HG03025 (cell line): ENCODE results near the gene TMPRSS6.
A peak's percentile ranks its signal among the peaks of the same experiment; 100 is the strongest.

Experiments
- ATAC-seq: cut with Tn5 transposase; IDR thresholded peaks from one replicate; pipeline ENCODE4 v1.9.1; 2021; ENCODE audit warnings: mild to moderate bottlenecking, moderate library complexity; ENCODE audit not compliant: unreplicated experiment, low FRiP score

TMPRSS6 gene

DNA sequence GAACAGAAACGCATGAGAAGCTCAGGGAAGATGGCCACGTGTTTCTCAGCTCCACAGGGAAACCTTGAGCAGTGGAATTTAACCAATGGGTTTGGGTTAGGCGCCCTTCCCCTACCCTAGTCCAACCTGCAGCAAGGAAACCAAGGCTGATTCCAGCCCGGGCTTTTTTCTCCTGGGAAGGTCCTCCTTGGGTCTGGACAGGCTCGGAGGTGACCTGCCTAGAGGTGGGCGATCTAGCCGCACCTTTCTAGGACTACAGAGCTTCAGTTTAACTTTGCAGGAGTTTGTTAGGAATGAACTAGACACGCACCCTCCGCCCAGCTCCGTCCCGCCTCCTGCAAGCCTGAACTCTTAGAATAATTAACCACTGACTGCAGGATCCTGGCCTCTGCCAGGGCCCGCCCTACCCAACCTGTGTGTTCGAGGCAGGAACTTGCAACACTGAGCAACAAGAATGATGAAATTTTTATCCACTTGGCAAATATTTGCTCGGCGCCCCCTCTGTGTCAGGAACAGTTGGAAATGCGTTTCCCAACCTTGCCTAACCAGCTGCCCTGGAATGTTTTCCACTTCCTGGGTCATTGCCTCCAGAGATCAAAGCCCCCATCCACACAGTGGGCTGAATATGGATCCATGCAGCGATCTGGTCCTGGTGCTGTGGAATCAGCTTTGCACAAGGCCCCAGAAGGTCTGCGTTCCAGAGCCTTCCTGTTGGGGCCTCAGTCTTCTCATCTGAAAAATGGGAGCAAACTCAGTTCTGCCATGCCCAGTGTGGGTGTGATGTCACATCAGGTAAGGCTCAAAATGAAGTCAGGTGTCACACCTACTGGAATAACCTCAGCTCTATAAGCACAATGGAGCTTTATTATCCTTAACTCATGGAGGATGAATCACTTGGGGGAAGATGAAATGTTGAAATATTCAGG is 76.7 kb downstream of the TMPRSS6 start:
- ATAC-seq = no peak

DNA sequence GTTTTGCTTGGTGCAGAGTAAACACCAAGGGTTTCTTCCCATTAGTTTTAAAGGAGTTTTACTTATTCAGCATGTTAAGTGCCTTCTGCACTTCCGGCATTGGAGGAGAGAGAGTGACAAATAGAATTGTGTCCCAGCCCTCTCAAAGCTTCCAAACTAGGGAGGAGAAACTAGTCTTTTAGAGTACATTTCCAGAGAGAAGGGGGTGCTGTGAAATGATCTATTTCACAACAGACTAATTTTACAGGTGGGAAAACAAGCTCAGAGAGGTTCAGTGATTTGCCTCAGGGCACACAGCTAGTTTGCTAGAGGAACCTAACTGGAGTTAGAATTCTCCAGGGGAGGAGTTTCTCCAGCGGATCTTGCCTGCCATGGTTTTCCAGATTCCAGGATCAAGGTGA is 77.4 kb downstream of the TMPRSS6 start:
- no peak for ATAC-seq

DNA sequence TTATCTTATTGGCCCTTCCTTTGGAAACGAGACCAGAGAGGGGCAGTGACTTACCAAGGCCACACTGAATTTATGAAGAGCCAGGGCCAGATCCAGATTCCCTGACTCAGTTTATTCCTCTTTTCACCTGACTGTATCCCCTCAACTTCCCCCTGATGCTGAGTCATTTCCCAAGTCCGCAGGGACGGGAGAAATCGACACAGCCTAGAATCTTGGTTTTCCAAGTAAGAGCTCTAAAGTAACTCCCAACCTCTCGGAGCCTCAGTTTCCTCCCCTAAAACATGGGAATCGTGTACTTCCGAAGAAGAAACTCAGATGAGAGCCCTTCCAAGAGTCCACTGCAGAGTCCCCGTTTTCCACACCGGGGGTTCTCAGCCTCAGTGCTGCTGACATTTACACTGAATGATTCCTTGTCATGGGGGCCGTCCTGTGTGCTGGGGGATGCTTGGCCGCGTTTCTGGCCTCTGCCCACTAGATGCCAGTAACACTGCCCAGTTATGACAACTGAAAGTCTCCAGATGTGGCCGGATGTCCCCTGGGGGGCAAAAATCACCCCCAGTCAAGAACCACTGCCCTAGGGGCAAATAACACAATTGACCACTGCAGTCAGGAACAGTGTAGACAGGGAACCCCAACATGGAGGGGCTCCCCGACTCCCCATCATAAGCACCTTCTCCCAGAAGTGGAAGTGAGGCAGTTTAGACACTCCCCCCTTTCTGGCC is 78.8 kb downstream of the TMPRSS6 start:
- ATAC-seq = no peak

DNA sequence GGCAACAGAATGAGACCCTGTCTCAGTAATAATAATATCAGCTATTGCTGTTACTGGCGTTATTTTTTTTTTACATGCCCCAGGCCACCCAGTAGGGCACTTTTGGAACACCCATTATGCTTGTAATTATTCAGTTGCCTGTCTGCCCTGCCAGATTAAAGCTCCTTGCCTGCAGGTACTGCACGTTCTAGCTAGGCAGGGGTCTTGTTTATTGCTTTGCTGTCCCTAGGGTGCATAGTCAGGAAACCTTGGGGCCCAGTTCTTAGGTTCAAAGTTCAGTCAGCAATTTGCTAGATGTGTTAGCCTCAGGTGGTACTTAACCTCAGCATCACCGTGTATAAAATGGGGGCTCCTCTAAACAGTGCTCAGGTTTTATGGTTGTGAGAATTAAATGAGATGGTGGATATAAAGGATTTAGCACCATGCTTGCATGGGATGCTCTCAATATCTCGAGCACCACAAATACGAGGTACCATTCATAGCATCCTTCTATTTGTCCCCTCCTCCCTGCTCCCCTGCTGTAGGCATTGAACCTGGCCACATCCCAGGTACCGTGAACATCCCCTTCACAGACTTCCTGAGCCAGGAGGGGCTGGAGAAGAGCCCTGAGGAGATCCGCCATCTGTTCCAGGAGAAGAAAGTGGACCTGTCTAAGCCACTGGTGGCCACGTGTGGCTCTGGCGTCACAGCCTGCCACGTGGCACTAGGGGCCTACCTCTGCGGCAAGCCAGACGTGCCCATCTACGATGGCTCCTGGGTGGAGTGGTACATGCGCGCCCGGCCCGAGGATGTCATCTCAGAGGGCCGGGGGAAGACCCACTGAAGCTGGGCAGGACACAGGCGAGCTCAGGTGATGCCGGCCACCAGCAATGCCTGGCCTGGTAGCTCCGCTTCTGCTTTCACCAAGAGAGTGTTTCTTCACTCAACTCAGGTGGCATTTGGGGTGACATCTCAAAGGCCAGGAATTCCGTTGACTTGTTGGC is 80.5 kb downstream of the TMPRSS6 start:
- no peak for ATAC-seq

DNA sequence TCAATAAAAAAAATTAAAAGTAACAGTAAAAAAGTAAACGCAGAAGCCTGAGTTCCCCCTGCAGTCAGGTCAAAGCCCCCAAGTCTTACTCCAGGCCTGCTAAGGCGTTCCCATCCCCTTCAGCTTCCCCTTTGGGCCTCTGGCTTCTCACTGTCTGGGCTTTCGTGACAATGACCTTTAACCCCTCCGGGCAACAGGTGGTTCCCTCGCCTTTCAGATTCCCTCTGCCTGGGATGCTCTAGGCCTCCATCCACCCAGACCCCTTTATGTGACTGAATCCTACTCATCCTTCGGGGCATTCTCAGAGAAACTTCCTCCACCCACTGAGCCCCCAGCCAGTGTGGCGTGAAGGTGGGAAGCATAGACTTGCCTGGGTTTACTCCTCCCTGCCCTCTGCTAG is 82.0 kb downstream of the TMPRSS6 start:
- no peak for ATAC-seq

DNA sequence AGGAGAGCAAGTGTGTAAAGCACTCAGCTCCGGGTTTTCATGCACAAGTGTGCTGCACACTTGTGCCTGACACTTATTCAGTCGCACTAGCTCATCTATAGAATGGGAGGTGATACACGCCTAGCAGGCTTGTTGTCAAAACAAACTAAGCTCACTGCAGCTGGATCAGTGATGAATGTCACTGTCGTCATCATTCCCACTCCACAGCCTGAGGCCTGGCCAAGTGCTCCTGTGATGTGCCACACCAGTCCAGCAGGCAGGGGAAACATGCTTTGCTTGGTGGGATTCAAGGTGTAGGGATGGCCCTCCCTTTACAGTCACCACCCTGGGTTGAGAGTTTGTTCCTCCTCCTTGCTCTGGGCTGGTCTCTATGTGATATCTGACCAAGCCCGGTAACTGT is 83.2 kb downstream of the TMPRSS6 start:
- ATAC-seq = no peak

DNA sequence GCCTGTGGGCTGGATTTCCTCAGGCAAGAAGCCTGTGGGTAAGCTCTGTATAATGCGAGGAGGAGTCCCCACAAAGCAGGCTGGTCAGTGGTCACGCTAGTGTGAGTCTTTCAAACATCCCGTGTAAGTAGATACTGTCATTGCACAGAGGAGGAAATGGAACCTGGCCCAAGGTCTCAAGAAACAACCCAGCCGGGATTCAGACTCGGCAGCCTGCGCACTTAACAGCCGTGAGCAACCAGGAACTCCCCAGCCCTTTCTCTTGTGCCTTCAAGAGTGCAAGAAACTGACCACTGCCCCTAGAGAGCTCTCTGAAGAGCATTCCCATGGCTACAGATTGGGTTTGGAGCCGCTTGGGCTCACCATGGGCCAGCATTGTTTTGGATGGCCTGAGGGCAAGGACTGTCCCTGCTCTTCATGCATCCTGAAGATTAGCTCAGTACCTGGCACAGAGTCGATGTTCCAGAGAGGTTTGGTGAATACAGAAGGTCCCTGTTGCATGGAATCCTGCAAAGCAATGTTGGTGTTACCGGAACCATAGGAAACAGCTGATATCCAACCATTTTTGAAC is 83.9 kb downstream of the TMPRSS6 start:
- ATAC-seq = no peak

DNA sequence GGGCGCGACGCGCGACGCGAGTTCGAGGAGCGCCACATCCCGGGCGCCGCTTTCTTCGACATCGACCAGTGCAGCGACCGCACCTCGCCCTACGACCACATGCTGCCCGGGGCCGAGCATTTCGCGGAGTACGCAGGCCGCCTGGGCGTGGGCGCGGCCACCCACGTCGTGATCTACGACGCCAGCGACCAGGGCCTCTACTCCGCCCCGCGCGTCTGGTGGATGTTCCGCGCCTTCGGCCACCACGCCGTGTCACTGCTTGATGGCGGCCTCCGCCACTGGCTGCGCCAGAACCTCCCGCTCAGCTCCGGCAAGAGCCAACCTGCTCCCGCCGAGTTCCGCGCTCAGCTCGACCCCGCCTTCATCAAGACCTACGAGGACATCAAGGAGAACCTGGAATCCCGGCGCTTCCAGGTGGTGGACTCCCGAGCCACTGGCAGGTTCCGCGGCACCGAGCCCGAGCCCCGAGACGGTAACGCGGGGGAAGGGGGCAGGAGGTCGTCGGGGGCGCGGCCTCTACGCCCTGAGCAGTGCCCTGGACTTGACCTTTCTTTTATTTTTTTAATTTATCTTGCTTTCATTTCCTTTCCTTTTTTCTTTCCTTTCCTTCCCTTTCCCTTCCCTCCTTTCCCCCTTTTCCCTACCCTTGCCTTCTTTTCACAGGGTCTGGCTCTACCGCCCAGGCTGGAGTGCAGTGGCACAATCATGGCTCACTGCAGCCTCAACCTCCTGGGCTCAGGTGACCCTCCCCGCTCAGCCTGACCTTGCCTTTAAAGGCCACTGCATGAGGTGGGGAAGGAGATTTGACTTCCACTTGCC is 85.0 kb downstream of the TMPRSS6 start:
- ATAC-seq = no peak

DNA sequence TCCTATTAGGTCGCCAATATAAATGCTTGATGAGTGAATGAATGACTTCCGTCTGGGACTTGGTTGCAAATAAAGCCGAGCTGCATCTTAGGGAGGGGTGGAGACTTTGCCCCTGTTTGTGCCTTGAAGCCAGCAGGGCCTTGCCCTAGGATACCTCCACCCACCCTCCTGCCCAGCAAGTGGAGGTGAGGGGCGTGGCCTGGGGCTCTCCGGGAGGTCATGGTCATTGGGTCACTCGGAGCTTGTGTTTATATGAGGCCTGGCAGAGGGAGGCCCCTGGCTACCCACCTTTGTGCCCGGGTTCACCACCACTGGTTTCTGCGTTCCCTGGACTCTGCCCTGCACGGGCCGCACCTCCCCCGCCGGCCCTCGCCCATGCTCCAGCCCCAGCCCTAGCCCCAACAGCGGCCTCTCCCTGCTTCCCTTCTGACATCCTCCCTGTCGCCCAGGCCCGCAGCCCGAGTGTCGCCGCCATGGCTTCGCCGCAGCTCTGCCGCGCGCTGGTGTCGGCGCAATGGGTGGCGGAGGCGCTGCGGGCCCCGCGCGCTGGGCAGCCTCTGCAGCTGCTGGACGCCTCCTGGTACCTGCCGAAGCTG is 85.7 kb downstream of the TMPRSS6 start:
- no peak for ATAC-seq

DNA sequence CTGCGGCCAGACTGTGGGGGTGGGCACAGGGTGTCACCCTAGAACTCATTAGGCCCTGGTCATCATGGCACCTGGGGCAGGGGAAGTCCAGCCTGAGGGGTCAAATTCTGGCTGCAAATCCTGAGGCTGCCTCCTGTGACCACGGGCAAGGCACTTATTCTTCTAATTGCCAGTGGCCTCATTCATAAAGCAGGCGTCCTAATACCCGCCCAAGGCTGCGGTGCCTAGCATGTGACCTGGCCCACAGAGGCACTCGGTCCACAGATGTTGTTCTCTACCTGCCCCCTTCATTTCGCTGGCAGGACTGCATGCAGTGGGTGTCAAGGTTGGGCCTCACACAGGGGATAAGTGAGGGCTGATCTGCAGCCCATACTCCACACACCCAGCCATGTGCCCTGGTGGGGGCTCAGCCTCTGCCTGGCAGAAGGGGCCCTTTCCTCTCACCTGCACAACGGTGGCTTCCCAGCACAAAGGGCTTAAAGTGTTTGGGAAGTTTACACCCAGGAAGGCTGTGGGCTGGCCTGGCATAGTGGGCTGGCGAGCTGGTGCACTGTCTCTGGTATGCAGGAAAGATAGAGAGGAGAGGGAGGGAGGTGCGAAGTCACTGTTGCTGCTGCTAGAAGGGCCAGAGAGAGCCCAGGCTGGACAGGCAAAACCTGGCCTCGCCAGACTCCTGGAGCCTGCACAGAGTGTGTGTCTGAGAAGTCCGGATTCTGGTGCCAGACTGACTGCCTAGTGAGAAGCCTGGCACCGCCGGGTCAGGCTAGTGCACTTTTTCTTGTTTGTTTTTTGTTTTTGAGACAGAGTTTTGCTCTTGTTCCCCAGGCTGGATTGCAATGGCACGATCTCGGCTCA is 86.8 kb downstream of the TMPRSS6 start:
- ATAC-seq = no peak

DNA sequence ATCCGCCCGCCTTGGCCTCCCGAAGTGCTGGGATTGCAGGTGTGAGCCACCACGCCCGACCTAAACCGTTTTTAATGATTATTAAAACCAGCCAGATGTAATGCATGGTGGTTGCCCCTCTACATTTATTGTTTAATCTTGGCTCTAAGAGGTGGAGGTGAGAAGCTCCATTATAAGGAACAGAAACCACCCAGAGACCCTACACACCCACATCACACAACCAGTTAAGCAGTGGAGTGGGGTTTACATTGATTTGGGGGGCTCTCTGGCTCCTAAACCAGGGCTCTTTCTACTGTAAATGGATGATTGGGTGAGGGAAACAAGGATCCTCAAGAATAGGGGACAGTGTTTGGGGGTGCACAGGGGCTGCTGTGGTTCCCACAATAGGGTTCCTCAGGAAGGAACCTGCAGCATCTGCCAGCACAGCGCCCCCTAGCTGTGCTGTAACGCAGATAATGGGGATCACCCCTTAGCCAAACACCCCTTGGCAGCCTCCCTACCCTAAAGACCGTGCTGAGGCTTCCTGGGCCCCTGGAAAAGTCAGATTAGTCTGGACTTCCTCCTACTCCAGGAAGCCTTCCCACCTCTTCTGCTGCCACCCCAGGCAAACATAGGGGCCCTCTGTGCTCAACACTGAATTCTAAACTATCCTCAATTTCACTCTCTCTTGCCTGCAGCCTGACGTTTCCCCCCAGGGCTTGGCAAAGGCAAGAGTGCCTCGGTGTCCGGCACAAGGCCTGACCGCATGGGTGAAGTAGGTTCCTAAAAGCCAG is 87.6 kb downstream of the TMPRSS6 start:
- no peak for ATAC-seq

DNA sequence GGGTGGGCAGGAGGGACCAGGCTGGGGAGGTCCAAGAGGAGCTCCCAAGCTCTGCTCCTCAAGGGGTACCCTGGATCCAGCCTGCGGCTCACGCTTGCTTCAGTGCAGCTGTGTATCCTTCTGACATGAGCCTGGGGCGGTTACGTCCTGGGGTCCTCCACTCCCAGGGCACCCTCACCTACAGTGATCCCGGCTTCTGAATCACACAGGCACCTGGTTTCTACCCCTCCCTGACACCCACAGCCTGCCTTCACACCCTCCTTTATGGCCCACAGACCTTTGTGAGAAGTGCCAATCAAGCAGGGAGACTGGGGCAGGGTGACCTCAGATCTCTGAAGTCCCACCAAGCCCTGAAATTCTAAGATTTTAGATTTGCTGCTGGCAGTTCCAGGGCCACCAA is 88.5 kb downstream of the TMPRSS6 start:
- no peak for ATAC-seq

DNA sequence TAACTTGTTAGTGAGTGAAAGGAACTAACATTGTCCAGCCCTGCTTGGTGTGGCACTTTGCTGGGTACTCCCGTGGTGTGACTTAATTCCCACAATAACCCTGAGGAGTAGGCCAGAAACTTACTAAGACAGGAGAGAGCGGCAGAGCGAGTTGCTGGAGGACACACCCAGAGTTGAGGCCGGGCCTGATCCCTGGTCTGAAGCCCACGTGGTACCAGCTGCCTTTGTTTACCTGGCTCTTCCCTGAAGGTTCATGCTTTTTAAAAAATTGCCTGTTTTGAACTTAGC is 89.4 kb downstream of the TMPRSS6 start:
- ATAC-seq = no peak

DNA sequence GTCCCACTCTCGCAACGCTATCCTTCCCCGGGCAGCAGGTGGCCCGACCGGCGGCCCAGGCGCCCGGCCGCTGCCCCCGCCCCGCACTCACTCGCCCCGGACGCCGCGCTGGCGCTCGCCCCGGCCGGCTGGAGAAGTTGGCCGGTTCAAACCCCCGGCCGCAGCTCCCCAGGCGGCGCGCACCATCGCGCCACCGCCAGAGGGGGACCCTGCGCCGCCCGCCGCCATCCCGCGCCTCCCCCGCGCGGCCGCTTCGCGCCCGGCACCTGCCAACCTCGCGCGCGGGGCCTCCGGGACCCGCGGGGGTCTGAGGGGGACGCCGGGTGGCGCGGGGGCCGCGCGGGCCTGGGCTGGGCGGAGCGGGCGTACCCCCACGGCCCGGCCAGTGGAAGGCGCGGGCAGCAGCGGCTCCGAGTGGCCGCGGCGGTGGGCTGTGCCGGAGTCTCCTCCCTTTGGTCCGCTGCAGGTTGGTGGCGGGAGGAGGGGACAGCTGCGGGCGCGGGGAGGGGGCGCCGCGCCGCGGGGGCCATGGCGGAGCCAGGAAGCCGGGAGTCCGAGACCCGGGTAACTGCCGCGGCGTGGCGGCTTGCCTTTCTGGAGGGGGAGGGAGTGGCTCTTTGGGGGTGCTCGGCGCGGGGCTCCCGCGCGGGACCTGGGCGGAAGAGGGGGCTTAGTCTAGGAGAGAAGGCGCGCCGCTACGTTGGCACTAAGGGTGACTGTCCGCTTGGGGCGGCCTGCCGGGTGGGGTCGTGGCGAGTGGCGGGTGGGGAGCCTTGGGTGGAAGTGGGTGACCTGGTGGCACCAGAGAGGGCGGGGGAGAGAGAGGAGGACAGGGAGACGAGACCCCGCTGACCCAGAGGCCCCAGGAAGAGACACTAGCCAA is 90.0 kb downstream of the TMPRSS6 start, which contains the start of the genes MPST and TST:
Gene MPST (plus strand): TSS at position 434 of the 883 bp plus-strand sequence. CDS start 95 bp downstream, at position 529.
Gene TST (minus strand): TSS at position 139 of the 883 bp plus-strand sequence. CDS start 715 bp downstream, outside the sequence.
- peak; percentile 53 for ATAC-seq

DNA sequence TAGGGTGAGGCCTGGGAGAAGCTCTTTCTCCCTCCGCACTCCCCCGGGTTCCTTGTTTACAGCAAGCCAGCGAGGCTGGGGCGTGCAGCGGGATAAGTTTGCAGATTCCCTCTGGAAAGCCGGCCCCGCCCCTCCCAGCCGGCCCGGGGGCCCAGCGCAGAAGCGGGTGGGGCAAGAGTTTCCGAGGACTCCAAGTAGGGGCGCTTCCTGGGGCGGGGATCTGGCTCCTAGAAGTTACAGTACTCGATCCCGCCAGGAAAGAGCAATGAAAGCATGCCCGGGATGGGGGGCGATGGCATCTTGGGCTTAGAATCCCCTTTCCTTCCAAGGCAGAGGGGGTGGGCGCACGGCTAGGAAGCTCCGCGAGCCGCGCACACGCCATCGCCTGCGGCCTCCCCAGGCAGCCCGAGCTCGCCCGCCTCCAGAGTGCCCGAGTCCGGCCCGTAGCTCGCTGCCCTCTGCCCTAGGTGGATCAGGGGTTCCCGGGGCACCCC is 90.7 kb downstream of the TMPRSS6 start:
- ATAC-seq = no peak
